Measurements from ENCODE around the gene CTNS.
A peak's percentile ranks its signal among the peaks of the same experiment; 100 is the strongest.

Gene CTNS

GRCh38 chr17:3683054-3683511 is 46.5 kb downstream of the CTNS start (continued):
- TF ChIP-seq ZBTB48 (tag by site-specific recombination; IDR thresholded peaks at IDR 0.05): 0 out of 2 replicates have a peak, but pooled peaks have one; percentile 23

- TF ChIP-seq BCL11B (tag by site-specific recombination; IDR thresholded peaks at IDR 0.05; ENCODE audit: low read depth) (no peak), ZNF600 (tag by site-specific recombination; IDR thresholded peaks at IDR 0.05) (peak; percentile 43; the same call in 1 of the 2 replicates)
- H3K4me3 ChIP-seq (ENCODE audit: low read depth, low read length): no peak overlapping the region
- H3K36me3 ChIP-seq (ENCODE audit: control insufficient read depth in 2 of 2, insufficient read depth in 1 of 2, low read length in 2 of 2): no peaks in the 10 kb centered on the region
- H3K9me3 ChIP-seq (ENCODE audit: control insufficient read depth, insufficient read depth, low read depth, low read length): no peaks in the 10 kb centered on the region
- CTCF ChIA-PET: no interaction called here
- H3K4me1 ChIP-seq (ENCODE audit: control insufficient read depth, insufficient read depth, low read length): no peaks in the 10 kb centered on the region
- POLR2A ChIA-PET: no interaction called here
- no peak overlapping the region for H3K27ac ChIP-seq (ENCODE audit: extremely low read depth, low read depth, low read length)
Observed at GRCh38 chr17:3685174-3685573, 48.6 kb downstream of the CTNS start.

- no peaks in the 10 kb centered on the region for H3K36me3 ChIP-seq (ENCODE audit: control insufficient read depth in 2 of 2, insufficient read depth in 1 of 2, low read length in 2 of 2)
- TF ChIP-seq ZNF366 (tag by site-specific recombination; conservative IDR thresholded peaks at IDR 0.05): no peak
- peak; percentile 33; the same call in 1 of the 2 replicates for TF ChIP-seq ZBTB17 (tag by site-specific recombination; IDR thresholded peaks at IDR 0.05)
- CTCF ChIA-PET: interaction anchor here (0.6 kb wide), 1 partner anchor 260 kb away, joined by 4 read pairs; no protein-coding TSS in a partner anchor
- no peaks in the 10 kb centered on the region; the same call in 1 of the 2 replicates for H3K4me1 ChIP-seq (ENCODE audit: control insufficient read depth, insufficient read depth, low read length)
- no peaks in the 10 kb centered on the region for H3K9me3 ChIP-seq (ENCODE audit: control insufficient read depth, insufficient read depth, low read depth, low read length)
- no peak overlapping the region for H3K27ac ChIP-seq (ENCODE audit: extremely low read depth, low read depth, low read length)
- POLR2A ChIA-PET: no interaction called here
- no peak overlapping the region for H3K4me3 ChIP-seq (ENCODE audit: low read depth, low read length)
Observed at GRCh38 chr17:3688027-3688553, 51.5 kb downstream of the CTNS start.

GRCh38 chr17:3688852-3689261 is 52.3 kb downstream of the CTNS start:
- ChIA-PET CTCF (no interaction called here), POLR2A (no interaction called here)
- Histone ChIP-seq H3K4me1 (ENCODE audit: control insufficient read depth, insufficient read depth, low read length) (no peaks in the 10 kb centered on the region; the same call in 1 of the 2 replicates), H3K4me3 (ENCODE audit: low read depth, low read length) (no peak overlapping the region), H3K36me3 (ENCODE audit: control insufficient read depth in 2 of 2, insufficient read depth in 1 of 2, low read length in 2 of 2) (no peaks in the 10 kb centered on the region; a peak in 1 of 3 replicates), H3K27ac (ENCODE audit: extremely low read depth, low read depth, low read length) (no peak overlapping the region), H3K9me3 (ENCODE audit: control insufficient read depth, insufficient read depth, low read depth, low read length) (no peaks in the 10 kb centered on the region)
- TF ChIP-seq ZNF211 (tag by site-specific recombination; IDR thresholded peaks at IDR 0.05; ENCODE audit: low read depth) (no peak), ZNF792 (tag by site-specific recombination; IDR thresholded peaks at IDR 0.05) (no peak), ZNF704 (tag by site-specific recombination; IDR thresholded peaks at IDR 0.05) (no peak), ZBTB17 (tag by site-specific recombination; IDR thresholded peaks at IDR 0.05) (no peak), ZSCAN23 (tag by site-specific recombination; IDR thresholded peaks at IDR 0.05) (no peak), ZNF169 (tag by site-specific recombination; IDR thresholded peaks at IDR 0.05) (no peak), KLF10 (tag by site-specific recombination; IDR thresholded peaks at IDR 0.05) (no peak), TRIM28 (IDR thresholded peaks at IDR 0.05; ENCODE audit: borderline replicate concordance, low read length) (no peak), ZNF560 (tag by site-specific recombination; IDR thresholded peaks at IDR 0.05; ENCODE audit: borderline replicate concordance) (no peak), ZNF596 (tag by site-specific recombination; IDR thresholded peaks at IDR 0.05) (no peak), ZNF530 (tag by site-specific recombination; IDR thresholded peaks at IDR 0.05; ENCODE audit: low read depth) (no peak), ZNF664 (tag by site-specific recombination; IDR thresholded peaks at IDR 0.05) (no peak), ZNF692 (tag by site-specific recombination; IDR thresholded peaks at IDR 0.05) (no peak), ZNF148 (tag by site-specific recombination; IDR thresholded peaks at IDR 0.05; ENCODE audit: borderline replicate concordance) (no peak), ZNF175 (tag by site-specific recombination; IDR thresholded peaks at IDR 0.05) (no peak), ZNF48 (tag by site-specific recombination; IDR thresholded peaks at IDR 0.05) (no peak)

All from HEK293 (cell line).